BJ (cell line): ENCODE results near the gene PTPRN. TPM values are rescaled to one million over a fixed set of nuclear protein-coding genes. Genes with fewer than 3 reads are reported as not detected.

Source experiments
- CTCF ChIA-PET: fragments of 350-600 bp; formaldehyde crosslinking; extraction: SDS; loops from one replicate; lab custom pipeline; 2021; ENCODE audit warnings: antibody characterized with exemption, inconsistent platforms; lab: Yijun Ruan, JAX
- POLR2A ChIA-PET: fragments of 300-600 bp; sonication (Branson Sonifier 250); formaldehyde crosslinking; extraction: SDS; loops from one replicate; lab custom pipeline; 2021; ENCODE audit warnings: antibody characterized with exemption; lab: Charles Lee
- DNase-seq: peaks from one replicate; pipeline ENCODE4 v3.0.0-alpha.2; 2011; ENCODE audit warnings: low read depth
- H3K27me3 ChIP-seq: 2 replicates; pipeline ENCODE4 v1.6.0; 2011; ENCODE audit warnings: low read length; ENCODE audit not compliant: control insufficient read depth, insufficient read depth
- H3K36me3 ChIP-seq: 2 replicates; pipeline ENCODE4 v1.5.1; 2011; ENCODE audit warnings: low read length; ENCODE audit not compliant: control insufficient read depth, insufficient read depth
- H3K4me3 ChIP-seq: 2 replicates; pipeline ENCODE4 v1.5.1; 2011; ENCODE audit warnings: low read depth, mild to moderate bottlenecking, control low read depth, low read length
- CTCF ChIP-seq: IDR thresholded peaks from 2 replicates; pipeline ENCODE4 v1.5.1; 2011; ENCODE audit warnings: low read depth, mild to moderate bottlenecking, control low read depth, inconsistent platforms, low read length, moderate library complexity; ENCODE audit not compliant: insufficient read depth
- polyA plus RNA-seq: library from polyadenylated mRNA; depleted of rRNA; stranded (reverse); fragments of >200 nt; gene quantifications from 2 replicates; pipeline ENCODE4 v1.2.3, GENCODE V29; 2011

PTPRN gene
- polyA plus RNA-seq, 1 experiment, result 7.0 TPM

DNA sequence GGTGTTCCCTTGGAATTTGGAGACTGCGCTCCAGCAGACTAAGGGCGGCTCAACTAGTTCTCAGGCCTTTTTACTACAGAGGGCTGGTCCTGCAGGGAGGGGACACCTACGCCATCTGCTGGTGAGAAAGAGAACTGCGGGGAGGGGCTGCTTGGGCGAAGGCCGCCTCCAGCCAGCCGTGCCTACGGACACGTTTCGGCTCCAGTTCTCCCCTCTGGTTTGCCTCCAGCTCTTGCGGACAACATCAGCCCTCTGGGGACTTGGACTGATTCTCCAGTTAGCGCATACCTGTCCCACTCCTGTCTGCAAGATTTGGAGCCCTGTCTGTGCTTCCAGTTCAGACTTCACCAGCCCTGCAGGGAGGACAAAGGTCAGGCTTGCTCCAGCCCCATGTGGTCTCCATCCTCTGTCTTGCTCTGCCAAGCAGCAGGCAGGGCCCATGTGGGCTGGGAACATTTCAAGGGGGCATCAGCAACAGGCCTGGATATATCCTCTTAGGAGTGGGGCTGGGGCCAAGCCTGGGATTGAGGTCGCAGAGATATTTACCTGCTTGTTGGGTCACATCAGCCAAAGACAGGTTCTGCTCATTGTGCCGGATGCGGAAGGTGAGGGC lies 10.3 kb downstream of the PTPRN start:
- Histone ChIP-seq H3K4me3 (no peak overlapping the region), H3K36me3 (no peaks in the 10 kb centered on the region), H3K27me3 (peaks cover 14% of the 10 kb centered on the region)
- ChIA-PET CTCF (interaction anchor here (0.7 to 20.7 kb wide), 26 partner anchors 10 to 224 kb away, joined by 3 to 403 read pairs (median 5); partner anchors contain the start of genes ABCB6, ANKZF1, ATG9A and CNPPD1), POLR2A (interaction anchor here (0.5 kb wide), 1 partner anchor 46 kb away, joined by 5 read pairs; the partner anchor contains the start of gene TUBA4B)
- TF ChIP-seq CTCF, result peak; percentile 99
- no peak for DNase-seq

GRCh38 chr2:219297766-219298456 lies 11.3 kb downstream of the PTPRN start:
- CTCF ChIA-PET, result interaction anchor here (0.7 to 20.7 kb wide), 14 partner anchors 16 to 240 kb away, joined by 3 to 403 read pairs (median 4); partner anchors contain the start of genes ANKZF1, ATG9A, CNPPD1 and DNAJB2
- H3K4me3 ChIP-seq, result no peak overlapping the region
- POLR2A ChIA-PET, result no interaction called here
- H3K27me3 ChIP-seq, result peaks cover 14% of the 10 kb centered on the region
- DNase-seq, result no peak
- H3K36me3 ChIP-seq, result no peaks in the 10 kb centered on the region
- TF ChIP-seq CTCF, result 0 out of 2 replicates have a peak, but pooled peaks have one; percentile 21

GRCh38 chr2:219296631-219297391 lies 12.4 kb downstream of the PTPRN start:
- CTCF ChIA-PET, result interaction anchor here (1.0 to 20.7 kb wide), 6 partner anchors 16 to 239 kb away, joined by 3 to 403 read pairs (median 34); partner anchors contain the start of genes CNPPD1, DNAJB2, NHEJ1 and SLC23A3
- DNase-seq, result no peak

GRCh38 chr2:219296142-219296541 lies 13.1 kb downstream of the PTPRN start:
- Histone ChIP-seq H3K27me3 (peaks cover 11% of the 10 kb centered on the region), H3K36me3 (no peaks in the 10 kb centered on the region), H3K4me3 (no peak overlapping the region)
- DNase-seq, result no peak
- no peak for TF ChIP-seq CTCF
- POLR2A ChIA-PET, result no interaction called here
- CTCF ChIA-PET, result interaction anchor here (0.7 to 20.7 kb wide), 16 partner anchors 15 to 202 kb away, joined by 3 to 403 read pairs (median 17); partner anchors contain the start of genes ANKZF1, ATG9A, CNPPD1 and DNAJB2

More at GRCh38 chr2:219296631-219297391, 12.4 kb downstream of the PTPRN start:
- H3K36me3 ChIP-seq, result no peaks in the 10 kb centered on the region
- POLR2A ChIA-PET, result no interaction called here
- no peak overlapping the region for H3K4me3 ChIP-seq
- no peak for TF ChIP-seq CTCF
- peaks cover 14% of the 10 kb centered on the region for H3K27me3 ChIP-seq
